A549 treated with CORT108297 at 1 μM for 4 hours (cell line): Measurements from ENCODE around the gene SSBP3. TPM values are rescaled to one million over a fixed set of nuclear protein-coding genes. Genes with fewer than 3 reads are reported as not detected.

Experiments
- total RNA-seq: library from RNA; stranded (reverse); fragments of 200-300 nt; extraction: Qiagen RNA extraction; gene quantifications from 5 replicates; pipeline ENCODE4 v1.2.3, GENCODE V29; 2022

Gene SSBP3
- total RNA-seq = 8.3 to 10.4 TPM (median 8.4 TPM) in 5 replicates

DNA sequence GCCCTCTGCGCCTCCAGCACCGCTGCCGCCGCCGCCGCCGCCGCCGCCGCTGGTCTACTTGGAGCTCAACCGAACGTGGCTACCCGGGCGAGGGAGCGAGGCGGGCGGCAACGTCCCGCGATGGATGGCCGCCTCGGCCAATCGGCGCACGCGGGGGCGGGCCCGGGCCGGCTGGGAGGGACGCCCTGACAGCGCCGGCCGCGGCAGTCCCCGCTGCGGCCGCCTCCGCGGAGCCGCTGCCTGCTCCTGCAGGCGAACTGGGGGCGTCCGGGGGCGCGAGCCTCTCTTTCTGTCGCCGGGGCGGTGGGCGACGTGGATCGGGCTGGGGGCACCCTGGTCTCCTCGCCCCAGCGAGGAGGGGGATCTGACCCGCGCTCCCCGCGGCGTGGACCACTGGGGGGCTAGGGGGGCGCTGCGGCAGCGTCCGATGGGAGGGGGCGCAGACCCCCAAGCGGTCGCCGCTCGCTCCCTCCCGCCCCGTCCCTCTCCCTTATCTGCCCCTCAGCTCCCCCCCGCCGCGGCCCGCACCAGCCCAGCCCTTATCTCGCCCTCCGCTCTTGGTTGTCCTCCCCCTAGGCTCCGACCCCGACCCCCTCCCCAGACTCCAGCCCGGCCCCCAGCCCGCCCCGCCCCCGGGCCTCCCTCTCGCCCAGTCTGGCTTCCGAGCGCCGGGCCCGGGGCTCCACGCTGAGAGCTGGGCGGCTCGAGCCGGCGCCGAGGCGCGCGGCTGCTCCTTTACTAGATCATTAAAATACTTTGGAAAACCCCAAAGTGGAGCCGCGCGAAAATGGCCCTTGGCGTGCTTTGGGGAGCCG lies at the start of gene SSBP3:
SSBP3 (minus strand) TSS at position 56 of the 815 bp plus-strand sequence.

GRCh38 chr1:54199765-54200518 lies 206.3 kb downstream of the SSBP3 start, which contains the start of the genes CYB5RL and MRPL37:
Gene CYB5RL, minus strand, starts transcription at chr1:54200030. Its CDS starts 4,414 bp downstream, at chr1:54195616.
Gene MRPL37, plus strand, starts transcription at chr1:54200167. Its CDS starts 77 bp downstream, at chr1:54200244.

Other genes starting within 250 kb of the SSBP3 start
- gene CYB5RL, start 206.4 kb downstream of the SSBP3 start, total RNA-seq = 2.1 to 3.8 TPM (median 3.3 TPM) in 5 replicates
- gene MRPL37, start 206.2 kb downstream of the SSBP3 start, total RNA-seq = 77.4 to 97.8 TPM (median 96.0 TPM) in 5 replicates
- 1.8 to 2.7 TPM (median 2.3 TPM) in 5 replicates for gene ACOT11, start 141.8 kb upstream of the SSBP3 start, total RNA-seq
- 0.05 TPM in 1 of 5 replicates, not detected in the others for gene FAM151A, start 217.1 kb upstream of the SSBP3 start, total RNA-seq
- not detected in 5 replicates for gene MROH7, start 235.4 kb upstream of the SSBP3 start, total RNA-seq